ENCODE measurements around the gene HOXD13.
A peak's percentile ranks its signal among the peaks of the same experiment; 100 is the strongest.

HOXD13 gene

DNA sequence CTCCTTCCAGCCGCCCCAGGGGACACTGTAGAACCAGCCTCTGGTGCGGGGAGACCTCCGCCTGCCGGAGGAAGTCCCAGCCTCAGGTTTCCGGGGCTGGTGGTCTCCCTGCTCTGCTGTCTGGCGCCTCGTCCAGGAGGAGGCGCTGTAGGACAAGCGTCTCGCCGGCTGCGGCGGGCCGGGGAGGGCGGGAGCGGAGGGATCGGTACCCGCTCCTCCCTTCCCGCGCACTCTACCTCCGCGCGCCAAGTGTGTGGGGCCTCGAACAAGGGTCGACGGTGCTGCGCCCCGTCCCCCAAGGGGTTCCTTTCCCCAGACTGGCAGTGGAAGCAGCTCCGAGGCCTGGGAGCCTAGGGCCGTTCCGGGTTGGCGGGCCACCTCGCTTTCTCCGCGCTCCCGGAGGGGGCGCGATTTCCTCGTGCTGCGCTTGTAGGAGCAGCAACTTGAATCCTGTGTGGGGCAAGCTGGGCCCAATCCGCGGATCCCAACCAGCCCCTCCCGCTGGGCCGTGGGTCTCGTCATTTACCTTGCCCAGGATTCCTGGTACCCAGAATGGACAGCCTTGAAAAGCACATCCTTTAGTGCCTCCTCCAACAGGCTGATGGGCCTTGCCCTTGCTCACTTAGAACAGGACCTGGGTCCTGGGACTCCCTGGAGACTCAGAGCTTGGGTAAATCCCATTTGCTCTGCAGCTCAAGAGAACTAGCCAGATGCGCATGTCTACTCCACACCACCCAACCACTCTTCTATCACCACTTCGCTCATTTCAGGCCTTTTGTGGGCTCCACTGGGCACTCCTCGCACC is 48.2 kb downstream of the HOXD13 start (continued):
- TF ChIP-seq, protein P1, sequence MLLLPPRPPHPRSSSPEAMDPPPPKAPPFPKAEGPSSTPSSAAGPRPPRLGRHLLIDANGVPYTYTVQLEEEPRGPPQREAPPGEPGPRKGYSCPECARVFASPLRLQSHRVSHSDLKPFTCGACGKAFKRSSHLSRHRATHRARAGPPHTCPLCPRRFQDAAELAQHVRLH (tag by site-specific recombination; IDR thresholded peaks at IDR 0.05): peak; percentile 36; the same call in 1 of the 2 replicates
- TF ChIP-seq BCL11B (tag by site-specific recombination; IDR thresholded peaks at IDR 0.05; ENCODE audit: low read depth) (no peak), ZNF426 (tag by site-specific recombination; IDR thresholded peaks at IDR 0.05) (no peak), YY1 (tag by site-specific recombination; IDR thresholded peaks at IDR 0.05) (no peak), KLF16 (tag by site-specific recombination; IDR thresholded peaks at IDR 0.05) (no peak), ZEB2 (tag by site-specific recombination; IDR thresholded peaks at IDR 0.05) (peak; percentile 68; the same call in 1 of the 2 replicates), ZNF335 (tag by site-specific recombination; conservative IDR thresholded peaks at IDR 0.05) (peak; percentile 52), ZNF324 (tag by site-specific recombination; IDR thresholded peaks at IDR 0.05) (0 out of 2 replicates have a peak, but pooled peaks have one; percentile 33), ZNF121 (tag by site-specific recombination; IDR thresholded peaks at IDR 0.05) (peak; percentile 54; the same call in 1 of the 2 replicates), ZNF2 (tag by site-specific recombination; IDR thresholded peaks at IDR 0.05) (peak; percentile 59; the same call in 1 of the 2 replicates), ZNF654 (tag by site-specific recombination; IDR thresholded peaks at IDR 0.05; ENCODE audit: low read depth) (no peak), ZBTB17 (tag by site-specific recombination; IDR thresholded peaks at IDR 0.05) (peak; percentile 48; the same call in 1 of the 2 replicates)
- TF ChIP-seq, protein P2, sequence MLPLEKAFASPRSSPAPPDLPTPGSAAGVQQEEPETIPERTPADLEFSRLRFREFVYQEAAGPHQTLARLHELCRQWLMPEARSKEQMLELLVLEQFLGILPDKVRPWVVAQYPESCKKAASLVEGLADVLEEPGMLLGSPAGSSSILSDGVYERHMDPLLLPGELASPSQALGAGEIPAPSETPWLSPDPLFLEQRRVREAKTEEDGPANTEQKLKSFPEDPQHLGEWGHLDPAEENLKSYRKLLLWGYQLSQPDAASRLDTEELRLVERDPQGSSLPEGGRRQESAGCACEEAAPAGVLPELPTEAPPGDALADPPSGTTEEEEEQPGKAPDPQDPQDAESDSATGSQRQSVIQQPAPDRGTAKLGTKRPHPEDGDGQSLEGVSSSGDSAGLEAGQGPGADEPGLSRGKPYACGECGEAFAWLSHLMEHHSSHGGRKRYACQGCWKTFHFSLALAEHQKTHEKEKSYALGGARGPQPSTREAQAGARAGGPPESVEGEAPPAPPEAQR (tag by site-specific recombination; IDR thresholded peaks at IDR 0.05): no peak

DNA sequence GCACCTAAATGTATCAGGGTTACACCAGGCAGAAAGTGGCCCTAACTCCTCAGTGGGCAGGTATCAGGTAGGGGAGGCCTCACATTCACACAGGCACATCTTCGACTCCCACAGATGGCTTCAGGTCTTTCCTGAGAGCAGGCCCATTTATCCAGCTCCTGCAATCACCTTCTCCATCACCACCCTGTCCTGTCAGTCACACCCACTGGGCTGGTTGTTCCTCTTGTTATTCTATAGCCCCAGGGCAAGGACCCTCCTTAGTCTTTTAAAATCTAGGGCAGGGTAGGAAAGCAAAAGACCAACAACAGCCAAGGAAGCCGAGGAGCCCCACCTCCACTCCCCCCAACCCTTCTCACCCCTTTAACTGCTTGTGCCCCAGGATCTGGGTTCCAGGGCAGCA is 49.8 kb downstream of the HOXD13 start:
- no peak overlapping the region for H3K27ac ChIP-seq (ENCODE audit: extremely low read depth, low read depth, low read length)
- ChIA-PET CTCF (interaction anchor here (1.5 to 7.5 kb wide), 2 partner anchors 15 to 313 kb away, joined by 10 to 104 read pairs; no protein-coding TSS in a partner anchor), POLR2A (no interaction called here)
- no peaks in the 10 kb centered on the region for H3K9me3 ChIP-seq (ENCODE audit: control insufficient read depth, insufficient read depth, low read depth, low read length)
- no peak overlapping the region for H3K4me3 ChIP-seq (ENCODE audit: low read depth, low read length)
- peaks cover 18% of the 10 kb centered on the region for H3K4me1 ChIP-seq (ENCODE audit: control insufficient read depth, insufficient read depth, low read length)
- no peaks in the 10 kb centered on the region for H3K36me3 ChIP-seq (ENCODE audit: control insufficient read depth in 2 of 2, insufficient read depth in 1 of 2, low read length in 2 of 2)
- TF ChIP-seq ZNF585B (tag by site-specific recombination; IDR thresholded peaks at IDR 0.05) (no peak), ZNF558 (tag by site-specific recombination; IDR thresholded peaks at IDR 0.05) (no peak), ZBTB17 (tag by site-specific recombination; IDR thresholded peaks at IDR 0.05) (no peak), HOXC10 (CRISPR knock-in tag; IDR thresholded peaks at IDR 0.05) (no peak), ZNF76 (tag by site-specific recombination; IDR thresholded peaks at IDR 0.05; ENCODE audit: borderline replicate concordance, low read depth) (no peak), ZNF561 (tag by site-specific recombination; IDR thresholded peaks at IDR 0.05; ENCODE audit: borderline replicate concordance) (no peak), ZNF140 (tag by site-specific recombination; IDR thresholded peaks at IDR 0.05) (no peak), ZNF830 (tag by site-specific recombination; IDR thresholded peaks at IDR 0.05; ENCODE audit: low read depth) (no peak), REPIN1 (tag by site-specific recombination; IDR thresholded peaks at IDR 0.05; ENCODE audit: low read depth) (no peak), ZNF138 (tag by site-specific recombination; IDR thresholded peaks at IDR 0.05; ENCODE audit: borderline replicate concordance) (no peak), ZNF184 (tag by site-specific recombination; IDR thresholded peaks at IDR 0.05) (no peak)
- TF ChIP-seq, protein P3, sequence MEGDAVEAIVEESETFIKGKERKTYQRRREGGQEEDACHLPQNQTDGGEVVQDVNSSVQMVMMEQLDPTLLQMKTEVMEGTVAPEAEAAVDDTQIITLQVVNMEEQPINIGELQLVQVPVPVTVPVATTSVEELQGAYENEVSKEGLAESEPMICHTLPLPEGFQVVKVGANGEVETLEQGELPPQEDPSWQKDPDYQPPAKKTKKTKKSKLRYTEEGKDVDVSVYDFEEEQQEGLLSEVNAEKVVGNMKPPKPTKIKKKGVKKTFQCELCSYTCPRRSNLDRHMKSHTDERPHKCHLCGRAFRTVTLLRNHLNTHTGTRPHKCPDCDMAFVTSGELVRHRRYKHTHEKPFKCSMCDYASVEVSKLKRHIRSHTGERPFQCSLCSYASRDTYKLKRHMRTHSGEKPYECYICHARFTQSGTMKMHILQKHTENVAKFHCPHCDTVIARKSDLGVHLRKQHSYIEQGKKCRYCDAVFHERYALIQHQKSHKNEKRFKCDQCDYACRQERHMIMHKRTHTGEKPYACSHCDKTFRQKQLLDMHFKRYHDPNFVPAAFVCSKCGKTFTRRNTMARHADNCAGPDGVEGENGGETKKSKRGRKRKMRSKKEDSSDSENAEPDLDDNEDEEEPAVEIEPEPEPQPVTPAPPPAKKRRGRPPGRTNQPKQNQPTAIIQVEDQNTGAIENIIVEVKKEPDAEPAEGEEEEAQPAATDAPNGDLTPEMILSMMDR (tag by site-specific recombination; IDR thresholded peaks at IDR 0.05): no peak
- TF ChIP-seq, protein P4, sequence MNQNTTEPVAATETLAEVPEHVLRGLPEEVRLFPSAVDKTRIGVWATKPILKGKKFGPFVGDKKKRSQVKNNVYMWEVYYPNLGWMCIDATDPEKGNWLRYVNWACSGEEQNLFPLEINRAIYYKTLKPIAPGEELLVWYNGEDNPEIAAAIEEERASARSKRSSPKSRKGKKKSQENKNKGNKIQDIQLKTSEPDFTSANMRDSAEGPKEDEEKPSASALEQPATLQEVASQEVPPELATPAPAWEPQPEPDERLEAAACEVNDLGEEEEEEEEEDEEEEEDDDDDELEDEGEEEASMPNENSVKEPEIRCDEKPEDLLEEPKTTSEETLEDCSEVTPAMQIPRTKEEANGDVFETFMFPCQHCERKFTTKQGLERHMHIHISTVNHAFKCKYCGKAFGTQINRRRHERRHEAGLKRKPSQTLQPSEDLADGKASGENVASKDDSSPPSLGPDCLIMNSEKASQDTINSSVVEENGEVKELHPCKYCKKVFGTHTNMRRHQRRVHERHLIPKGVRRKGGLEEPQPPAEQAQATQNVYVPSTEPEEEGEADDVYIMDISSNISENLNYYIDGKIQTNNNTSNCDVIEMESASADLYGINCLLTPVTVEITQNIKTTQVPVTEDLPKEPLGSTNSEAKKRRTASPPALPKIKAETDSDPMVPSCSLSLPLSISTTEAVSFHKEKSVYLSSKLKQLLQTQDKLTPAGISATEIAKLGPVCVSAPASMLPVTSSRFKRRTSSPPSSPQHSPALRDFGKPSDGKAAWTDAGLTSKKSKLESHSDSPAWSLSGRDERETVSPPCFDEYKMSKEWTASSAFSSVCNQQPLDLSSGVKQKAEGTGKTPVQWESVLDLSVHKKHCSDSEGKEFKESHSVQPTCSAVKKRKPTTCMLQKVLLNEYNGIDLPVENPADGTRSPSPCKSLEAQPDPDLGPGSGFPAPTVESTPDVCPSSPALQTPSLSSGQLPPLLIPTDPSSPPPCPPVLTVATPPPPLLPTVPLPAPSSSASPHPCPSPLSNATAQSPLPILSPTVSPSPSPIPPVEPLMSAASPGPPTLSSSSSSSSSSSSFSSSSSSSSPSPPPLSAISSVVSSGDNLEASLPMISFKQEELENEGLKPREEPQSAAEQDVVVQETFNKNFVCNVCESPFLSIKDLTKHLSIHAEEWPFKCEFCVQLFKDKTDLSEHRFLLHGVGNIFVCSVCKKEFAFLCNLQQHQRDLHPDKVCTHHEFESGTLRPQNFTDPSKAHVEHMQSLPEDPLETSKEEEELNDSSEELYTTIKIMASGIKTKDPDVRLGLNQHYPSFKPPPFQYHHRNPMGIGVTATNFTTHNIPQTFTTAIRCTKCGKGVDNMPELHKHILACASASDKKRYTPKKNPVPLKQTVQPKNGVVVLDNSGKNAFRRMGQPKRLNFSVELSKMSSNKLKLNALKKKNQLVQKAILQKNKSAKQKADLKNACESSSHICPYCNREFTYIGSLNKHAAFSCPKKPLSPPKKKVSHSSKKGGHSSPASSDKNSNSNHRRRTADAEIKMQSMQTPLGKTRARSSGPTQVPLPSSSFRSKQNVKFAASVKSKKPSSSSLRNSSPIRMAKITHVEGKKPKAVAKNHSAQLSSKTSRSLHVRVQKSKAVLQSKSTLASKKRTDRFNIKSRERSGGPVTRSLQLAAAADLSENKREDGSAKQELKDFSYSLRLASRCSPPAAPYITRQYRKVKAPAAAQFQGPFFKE (tag by site-specific recombination; IDR thresholded peaks at IDR 0.05; ENCODE audit: borderline replicate concordance): no peak
- TF ChIP-seq, protein P5, sequence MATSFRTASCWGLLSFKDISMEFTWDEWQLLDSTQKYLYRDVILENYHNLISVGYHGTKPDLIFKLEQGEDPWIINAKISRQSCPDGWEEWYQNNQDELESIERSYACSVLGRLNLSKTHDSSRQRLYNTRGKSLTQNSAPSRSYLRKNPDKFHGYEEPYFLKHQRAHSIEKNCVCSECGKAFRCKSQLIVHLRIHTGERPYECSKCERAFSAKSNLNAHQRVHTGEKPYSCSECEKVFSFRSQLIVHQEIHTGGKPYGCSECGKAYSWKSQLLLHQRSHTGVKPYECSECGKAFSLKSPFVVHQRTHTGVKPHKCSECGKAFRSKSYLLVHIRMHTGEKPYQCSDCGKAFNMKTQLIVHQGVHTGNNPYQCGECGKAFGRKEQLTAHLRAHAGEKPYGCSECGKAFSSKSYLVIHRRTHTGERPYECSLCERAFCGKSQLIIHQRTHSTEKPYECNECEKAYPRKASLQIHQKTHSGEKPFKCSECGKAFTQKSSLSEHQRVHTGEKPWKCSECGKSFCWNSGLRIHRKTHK (tag by site-specific recombination; IDR thresholded peaks at IDR 0.05): no peak
